Liver (tissue), 9 donors: ENCODE data around the gene AQP10. TPM values are rescaled to one million over a fixed set of nuclear protein-coding genes. Genes with fewer than 3 reads are reported as not detected.
A peak's percentile ranks its signal among the peaks of the same experiment; 100 is the strongest.

Experiments used
- DNase-seq: peaks from one replicate; pipeline ENCODE4 v3.0.0-alpha.2; 2017; ENCODE audit warnings: low spot score
- H3K27ac ChIP-seq, 2 donors: one replicate each; pipeline ENCODE4 v1.7.0; 2013; ENCODE audit warnings: inconsistent platforms in 2 of 2, low read length in 2 of 2, control low read depth in 1 of 2, low read depth in 1 of 2, mild to moderate bottlenecking in 1 of 2
- H3K27me3 ChIP-seq, 4 donors: one replicate each; pipeline versions ENCODE4 v1.6.1 to v1.7.0; 2013; ENCODE audit warnings: low read length in 3 of 4, inconsistent platforms in 1 of 4, mild to moderate bottlenecking in 1 of 4, moderate library complexity in 1 of 4; ENCODE audit not compliant: control insufficient read depth in 4 of 4, insufficient read depth in 4 of 4
- H3K36me3 ChIP-seq, 4 donors: one replicate each; pipeline versions ENCODE4 v1.6.1 to v1.7.0; 2013; ENCODE audit warnings: low read length in 3 of 4, mild to moderate bottlenecking in 3 of 4, low read depth in 1 of 4, moderate library complexity in 1 of 4; ENCODE audit not compliant: control insufficient read depth in 4 of 4, insufficient read depth in 3 of 4
- H3K4me1 ChIP-seq, 4 donors: one replicate each; pipeline versions ENCODE4 v1.6.1 to v1.7.0; 2013; ENCODE audit warnings: low read length in 3 of 4, mild to moderate bottlenecking in 3 of 4, moderate library complexity in 1 of 4; ENCODE audit not compliant: control insufficient read depth in 4 of 4, insufficient read depth in 4 of 4
- H3K4me3 ChIP-seq, 3 donors: one replicate each; pipeline versions ENCODE4 v1.6.1 to v1.7.0; 2013; ENCODE audit warnings: low read length in 3 of 3, control low read depth in 1 of 3, low read depth in 1 of 3, mild to moderate bottlenecking in 1 of 3
- H3K9ac ChIP-seq, 2 donors: one replicate each; pipeline ENCODE4 v1.7.0; 2013; ENCODE audit warnings: low read length in 2 of 2, mild to moderate bottlenecking in 2 of 2, moderate library complexity in 2 of 2, control low read depth in 1 of 2, low read depth in 1 of 2
- H3K9me3 ChIP-seq, 4 donors: one replicate each; pipeline versions ENCODE4 v1.6.1 to v1.7.0; 2013; ENCODE audit warnings: low read length in 3 of 4; ENCODE audit not compliant: control insufficient read depth in 4 of 4
- ATF3 ChIP-seq: IDR thresholded peaks from 2 replicates; pipeline ENCODE4 v1.6.1; 2016; ENCODE audit warnings: antibody characterized with exemption
- CTCF ChIP-seq: fragments of 150-350 bp; IDR thresholded peaks from 2 replicates; pipeline ENCODE4 v1.5.1; 2017; ENCODE audit warnings: improper control_type of control experiment, low read depth, low read length; ENCODE audit not compliant: missing input control
- EGR1 ChIP-seq, 2 donors: IDR thresholded peaks; 2 replicates each; pipeline ENCODE4 v1.6.1; 2016 to 2018; ENCODE audit warnings: antibody characterized with exemption in 2 of 2, low read depth in 2 of 2
- FOXA1 ChIP-seq: IDR thresholded peaks from 2 replicates; pipeline ENCODE4 v1.6.1; 2016; ENCODE audit warnings: antibody characterized with exemption
- FOXA2 ChIP-seq: IDR thresholded peaks from 2 replicates; pipeline ENCODE4 v1.6.1; 2016; ENCODE audit warnings: antibody characterized with exemption
- GABPA ChIP-seq, 2 donors: IDR thresholded peaks in 1 of 2; conservative IDR thresholded peaks in 1 of 2; 2 replicates each; pipeline ENCODE4 v1.6.1; 2016; ENCODE audit warnings: antibody characterized with exemption in 2 of 2, mild to moderate bottlenecking in 1 of 2, moderate library complexity in 1 of 2
- HNF4A ChIP-seq, 2 donors: conservative IDR thresholded peaks; 2 replicates each; pipeline ENCODE4 v1.6.1; 2016; ENCODE audit warnings: antibody characterized with exemption in 2 of 2, mild to moderate bottlenecking in 2 of 2
- HNF4G ChIP-seq: IDR thresholded peaks from 2 replicates; pipeline ENCODE4 v1.6.1; 2016; ENCODE audit warnings: antibody characterized with exemption
- JUND ChIP-seq, 2 donors: IDR thresholded peaks; 2 replicates each; pipeline ENCODE4 v1.6.1; 2016; ENCODE audit warnings: antibody characterized with exemption in 2 of 2
- MAX ChIP-seq: IDR thresholded peaks from 2 replicates; pipeline ENCODE4 v1.6.1; 2016; ENCODE audit warnings: antibody characterized with exemption
- NR2F2 ChIP-seq: IDR thresholded peaks from 2 replicates; pipeline ENCODE4 v1.6.1; 2016; ENCODE audit warnings: antibody characterized with exemption
- RAD21 ChIP-seq, 2 donors: IDR thresholded peaks; 2 replicates each; pipeline ENCODE4 v1.6.1; 2016; ENCODE audit warnings: antibody characterized with exemption in 2 of 2, mild to moderate bottlenecking in 2 of 2
- REST ChIP-seq: IDR thresholded peaks from 2 replicates; pipeline ENCODE4 v1.6.1; 2016; ENCODE audit warnings: antibody characterized with exemption, mild to moderate bottlenecking
- RXRA ChIP-seq, 2 donors: IDR thresholded peaks; 2 replicates each; pipeline ENCODE4 v1.6.1; 2017 to 2018; ENCODE audit warnings: antibody characterized with exemption in 2 of 2, mild to moderate bottlenecking in 1 of 2
- SP1 ChIP-seq: IDR thresholded peaks from 2 replicates; pipeline ENCODE4 v1.6.1; 2018; ENCODE audit warnings: antibody characterized with exemption, mild to moderate bottlenecking
- TAF1 ChIP-seq: conservative IDR thresholded peaks from 2 replicates; pipeline ENCODE4 v1.6.1; 2016; ENCODE audit warnings: antibody characterized with exemption, mild to moderate bottlenecking
- YY1 ChIP-seq: IDR thresholded peaks from 2 replicates; pipeline ENCODE4 v1.6.1; 2016; ENCODE audit warnings: antibody characterized with exemption, mild to moderate bottlenecking
- ZBTB33 ChIP-seq: IDR thresholded peaks from 2 replicates; pipeline ENCODE4 v1.6.1; 2016; ENCODE audit warnings: antibody characterized with exemption
- WGBS: extraction: QIAGEN DNeasy Blood & Tissue Kit; methylation state at CpG from one replicate; pipeline ENCODE4 v1.1.7; 2013; 5-methylcytosine and 5-hydroxymethylcytosine counted together
- polyA plus RNA-seq, 2 donors: library from polyadenylated mRNA; stranded (reverse) in 1 of 2; unstranded in 1 of 2; fragments of 200-250 nt in 1 of 2; fragments of >200 nt in 1 of 2; fragmentation: Nextera tagmentation in 1 of 2; extraction: Ambion mirVana in 1 of 2; gene quantifications; one replicate each; pipeline versions ENCODE4 v1.2.1 to v1.2.3, GENCODE V29; 2013 to 2015
- total RNA-seq, 2 donors: library from RNA; depleted of rRNA; stranded (reverse); fragments of >200 nt; gene quantifications; one replicate each; pipeline ENCODE4 v1.2.3, GENCODE V29; 2014
- donor health status: healthy.
- donor health status: healthy.
- donor health status: healthy.
- donor health status: healthy.
- donor health status: healthy.

The AQP10 gene
- total and polyA plus RNA-seq, 4 donors = 0.14 TPM; not detected in 3

- WGBS = 33% methylated on average over 9 of the region's 9 CpGs
- H3K27me3 ChIP-seq = no peaks in the 10 kb centered on the region
- peaks cover 10 to 25% (median 19%) of the 10 kb centered on the region in 4 donors for H3K4me1 ChIP-seq
- TF ChIP-seq RAD21 (IDR thresholded peaks at IDR 0.05) = no peak
- no peak for TF ChIP-seq SP1
- no peak for TF ChIP-seq TAF1
- TF ChIP-seq ZBTB33 = no peak
- no peak for TF ChIP-seq GABPA (IDR thresholded peaks at IDR 0.05 in 1 of 2, conservative IDR thresholded peaks at IDR 0.05 in 1 of 2)
- TF ChIP-seq CTCF = no peak
- no peak for TF ChIP-seq HNF4G
- no peak for TF ChIP-seq HNF4A (conservative IDR thresholded peaks at IDR 0.05)
- TF ChIP-seq RXRA (IDR thresholded peaks at IDR 0.05) = no peak
- TF ChIP-seq JUND (IDR thresholded peaks at IDR 0.05) = no peak
- TF ChIP-seq FOXA2 = no peak
- no peak for TF ChIP-seq REST
- TF ChIP-seq ATF3 = no peak
- no peak for TF ChIP-seq FOXA1
- no peak for TF ChIP-seq YY1
- no peak for TF ChIP-seq NR2F2
- no peak for TF ChIP-seq MAX
- TF ChIP-seq EGR1 (IDR thresholded peaks at IDR 0.05; ENCODE audit: low read depth in 2 of 2) = no peak
- DNase-seq = no peak
- H3K27ac ChIP-seq = no peak overlapping the region
- H3K4me3 ChIP-seq = peak overlapping the region in 1 of 3 donors; percentile 15
- H3K9ac ChIP-seq = no peak overlapping the region
- H3K9me3 ChIP-seq = no peaks in the 10 kb centered on the region
- no peaks in the 10 kb centered on the region for H3K36me3 ChIP-seq
These were observed 31.3 kb downstream of the AQP10 start for GRCh38 chr1:154352245-154352580.
